OCI-LY3 (cell line): ENCODE data around the gene TNK2.

ENCODE experiments used
- EZH2phosphoT487 ChIP-seq: fragments of 200-600 bp; shearing (Covaris generic); IDR thresholded peaks from 2 replicates; pipeline ENCODE4 v1.6.1; 2018; ENCODE audit warnings: antibody characterized with exemption, mixed run types, low read depth
- TF ChIP-seq, protein P1 (sequence below): fragments of 200-600, 300-600 bp; sonication (generic); IDR thresholded peaks from 2 replicates; pipeline ENCODE4 v1.5.1; 2014; ENCODE audit warnings: antibody characterized with exemption, low read length, low read depth

DNA sequence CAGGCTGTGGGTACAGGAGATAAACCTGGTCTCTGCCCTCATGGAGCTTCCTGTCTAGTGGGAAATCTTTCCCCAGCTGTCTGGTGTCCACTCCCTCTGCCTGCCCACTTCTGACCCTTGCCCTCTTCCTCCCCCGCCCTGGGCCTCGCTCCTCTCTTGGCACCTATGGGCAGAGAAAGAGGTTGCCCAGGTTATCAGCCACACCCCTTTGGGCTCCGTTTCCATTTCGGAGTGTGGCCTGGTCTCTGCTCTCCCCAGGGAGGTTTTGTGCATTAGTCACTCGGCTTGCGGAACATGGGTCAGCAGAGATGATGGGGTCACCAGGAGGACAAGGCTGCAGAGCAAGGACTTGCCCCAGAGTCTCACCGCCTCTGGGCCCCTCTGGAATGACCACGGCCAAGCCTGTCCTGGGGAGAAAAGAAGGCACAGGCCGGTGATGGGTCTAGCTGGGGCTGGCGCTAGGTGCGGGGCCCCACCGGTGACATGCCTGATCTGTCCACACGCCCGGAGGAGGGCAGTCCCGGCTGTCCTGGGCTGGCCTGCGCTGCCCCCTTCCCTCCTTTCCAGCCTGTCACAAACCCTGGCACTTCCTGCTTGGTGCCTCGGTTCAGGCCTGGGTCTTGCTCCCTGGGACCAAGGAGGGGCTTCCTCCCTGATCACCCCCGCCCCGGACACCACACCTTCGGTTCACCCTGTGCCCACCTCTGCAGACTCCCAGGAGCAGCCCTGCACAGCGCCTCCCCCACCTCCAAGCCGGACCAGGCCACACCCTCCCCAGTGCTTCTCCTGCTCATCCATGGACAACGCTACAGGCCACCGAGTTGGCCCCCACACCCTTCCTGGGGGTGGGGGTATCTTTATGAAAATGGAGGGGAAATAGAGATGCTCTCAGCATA, 61.0 kb downstream of the TNK2 start:
- TF ChIP-seq, protein P1, sequence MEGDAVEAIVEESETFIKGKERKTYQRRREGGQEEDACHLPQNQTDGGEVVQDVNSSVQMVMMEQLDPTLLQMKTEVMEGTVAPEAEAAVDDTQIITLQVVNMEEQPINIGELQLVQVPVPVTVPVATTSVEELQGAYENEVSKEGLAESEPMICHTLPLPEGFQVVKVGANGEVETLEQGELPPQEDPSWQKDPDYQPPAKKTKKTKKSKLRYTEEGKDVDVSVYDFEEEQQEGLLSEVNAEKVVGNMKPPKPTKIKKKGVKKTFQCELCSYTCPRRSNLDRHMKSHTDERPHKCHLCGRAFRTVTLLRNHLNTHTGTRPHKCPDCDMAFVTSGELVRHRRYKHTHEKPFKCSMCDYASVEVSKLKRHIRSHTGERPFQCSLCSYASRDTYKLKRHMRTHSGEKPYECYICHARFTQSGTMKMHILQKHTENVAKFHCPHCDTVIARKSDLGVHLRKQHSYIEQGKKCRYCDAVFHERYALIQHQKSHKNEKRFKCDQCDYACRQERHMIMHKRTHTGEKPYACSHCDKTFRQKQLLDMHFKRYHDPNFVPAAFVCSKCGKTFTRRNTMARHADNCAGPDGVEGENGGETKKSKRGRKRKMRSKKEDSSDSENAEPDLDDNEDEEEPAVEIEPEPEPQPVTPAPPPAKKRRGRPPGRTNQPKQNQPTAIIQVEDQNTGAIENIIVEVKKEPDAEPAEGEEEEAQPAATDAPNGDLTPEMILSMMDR = no peak
- no peak for TF ChIP-seq EZH2phosphoT487
